HG03442 (cell line): ENCODE results near the gene AK8.
A peak's percentile ranks its signal among the peaks of the same experiment; 100 is the strongest.
"Not testable (repeated sequence)": the region's sequence is repeated elsewhere in the genome, so short reads cannot be mapped to it uniquely, and the experiment has no call there.

ENCODE experiments used
- ATAC-seq: cut with Tn5 transposase; IDR thresholded peaks from one replicate; pipeline ENCODE4 v1.9.1; 2021; ENCODE audit warnings: mild to moderate bottlenecking, moderate library complexity; ENCODE audit not compliant: unreplicated experiment

AK8 gene

DNA sequence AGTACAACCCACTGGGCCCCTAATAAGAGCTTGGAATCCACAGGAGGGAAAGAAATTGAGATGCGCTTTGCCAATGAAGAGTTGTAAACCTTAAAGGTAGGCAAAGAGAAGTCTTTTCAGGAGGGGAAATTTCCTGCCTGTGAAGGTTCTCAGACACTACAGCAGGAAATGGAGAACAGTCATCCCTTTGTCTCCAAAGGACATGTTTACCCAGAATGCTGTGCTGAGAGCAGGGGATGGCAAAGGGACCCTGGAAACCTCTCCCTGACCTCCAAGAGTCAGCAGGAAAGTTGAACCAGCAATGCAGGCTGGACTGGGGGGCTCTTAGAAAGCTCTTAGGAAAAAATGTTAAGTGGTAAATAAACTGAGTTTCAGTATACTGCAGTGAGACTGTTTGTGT lies 103.2 kb downstream of the AK8 start:
- ATAC-seq: no peak

DNA sequence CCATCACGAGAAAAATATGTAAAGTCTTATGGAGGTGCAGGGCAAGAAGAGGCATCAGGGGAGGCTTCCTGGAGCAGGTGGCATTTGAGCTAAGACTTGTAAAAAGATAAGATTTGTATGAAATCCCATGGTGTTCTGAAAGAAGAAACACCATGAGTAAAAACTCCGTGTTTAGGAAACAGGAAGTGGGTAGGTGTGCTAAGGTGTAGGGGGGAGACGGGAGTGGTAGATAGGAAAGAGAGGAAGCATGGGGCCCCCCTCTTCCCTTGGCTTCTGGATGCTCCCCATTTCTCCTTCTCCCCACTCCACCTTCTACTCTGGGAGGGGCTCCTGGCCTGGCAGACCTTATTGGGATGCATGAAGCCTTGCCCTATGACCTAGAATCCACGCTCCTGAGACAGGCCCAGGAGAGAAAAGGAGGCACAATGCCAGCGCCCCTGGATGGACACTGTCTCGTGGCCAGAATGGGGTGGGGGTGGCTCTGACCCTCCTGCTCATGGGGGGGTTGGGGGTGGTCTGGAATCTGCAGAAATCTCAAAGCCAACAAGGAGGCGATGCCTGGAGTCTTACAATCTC lies 104.2 kb downstream of the AK8 start:
- ATAC-seq: no peak

DNA sequence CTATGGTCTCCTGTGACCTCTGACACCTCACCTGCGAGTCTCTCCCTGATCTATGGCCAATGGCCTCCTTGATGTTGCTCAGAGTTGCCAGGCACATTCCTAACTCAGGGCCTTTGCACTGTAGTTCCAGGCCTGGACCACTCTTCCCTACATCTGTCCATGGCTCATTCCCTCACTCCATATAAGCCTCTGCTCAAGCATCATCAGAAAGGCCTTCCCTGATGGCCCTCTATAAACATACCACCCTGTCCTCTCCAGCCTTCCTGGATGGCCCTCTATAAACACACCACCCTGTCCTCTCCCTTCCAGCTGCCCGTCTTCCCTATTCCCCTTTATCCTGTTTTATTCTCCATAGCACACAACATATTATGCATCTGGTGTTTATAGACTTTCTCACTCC lies 105.0 kb downstream of the AK8 start:
- no peak for ATAC-seq

DNA sequence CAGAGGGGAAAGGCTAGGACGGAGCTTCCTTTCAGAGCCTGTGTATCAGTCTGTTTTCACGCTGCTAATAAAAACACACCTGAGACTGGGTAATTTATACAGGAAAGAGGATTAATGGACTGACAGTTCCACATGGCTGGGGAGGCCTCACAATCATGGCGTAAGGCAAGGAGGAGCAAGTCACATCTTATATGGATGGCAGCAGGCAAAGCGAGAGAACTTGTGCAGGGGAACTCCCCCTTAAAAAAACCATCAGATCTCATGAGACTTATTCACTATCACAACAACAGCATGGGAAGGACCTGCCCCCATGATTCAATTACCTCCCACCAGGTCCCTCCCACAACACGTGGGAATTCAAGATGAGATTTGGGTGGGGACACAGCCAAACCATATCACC lies 106.3 kb downstream of the AK8 start:
- not testable (repeated sequence) for ATAC-seq

DNA sequence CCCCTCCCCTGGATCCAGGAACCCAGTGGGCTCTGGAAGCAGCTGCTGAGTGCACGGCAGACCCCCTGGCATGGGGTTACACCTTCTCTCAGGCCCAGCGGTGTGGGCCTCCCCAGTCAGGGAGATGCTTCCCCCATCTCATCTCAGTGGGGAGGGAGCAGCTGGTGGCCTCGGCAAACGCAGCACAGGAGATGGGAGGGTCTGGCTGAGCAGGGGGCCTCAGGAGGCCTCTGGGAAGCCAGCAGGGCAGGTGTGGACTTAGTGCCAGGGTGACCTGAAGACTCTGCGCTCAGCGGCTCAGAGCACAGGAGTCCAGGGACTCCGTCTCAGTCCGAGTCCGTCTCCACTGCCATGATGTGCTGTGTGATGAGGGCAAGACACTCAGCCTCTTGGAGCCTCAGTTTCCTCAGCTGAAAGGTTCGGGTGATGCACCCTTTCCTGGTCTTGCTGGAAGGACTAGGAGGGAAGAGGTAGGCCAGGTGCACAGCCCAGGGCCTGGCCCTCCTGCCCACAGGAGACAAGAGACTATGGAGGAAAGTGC lies 107.2 kb downstream of the AK8 start:
- ATAC-seq: no peak

DNA sequence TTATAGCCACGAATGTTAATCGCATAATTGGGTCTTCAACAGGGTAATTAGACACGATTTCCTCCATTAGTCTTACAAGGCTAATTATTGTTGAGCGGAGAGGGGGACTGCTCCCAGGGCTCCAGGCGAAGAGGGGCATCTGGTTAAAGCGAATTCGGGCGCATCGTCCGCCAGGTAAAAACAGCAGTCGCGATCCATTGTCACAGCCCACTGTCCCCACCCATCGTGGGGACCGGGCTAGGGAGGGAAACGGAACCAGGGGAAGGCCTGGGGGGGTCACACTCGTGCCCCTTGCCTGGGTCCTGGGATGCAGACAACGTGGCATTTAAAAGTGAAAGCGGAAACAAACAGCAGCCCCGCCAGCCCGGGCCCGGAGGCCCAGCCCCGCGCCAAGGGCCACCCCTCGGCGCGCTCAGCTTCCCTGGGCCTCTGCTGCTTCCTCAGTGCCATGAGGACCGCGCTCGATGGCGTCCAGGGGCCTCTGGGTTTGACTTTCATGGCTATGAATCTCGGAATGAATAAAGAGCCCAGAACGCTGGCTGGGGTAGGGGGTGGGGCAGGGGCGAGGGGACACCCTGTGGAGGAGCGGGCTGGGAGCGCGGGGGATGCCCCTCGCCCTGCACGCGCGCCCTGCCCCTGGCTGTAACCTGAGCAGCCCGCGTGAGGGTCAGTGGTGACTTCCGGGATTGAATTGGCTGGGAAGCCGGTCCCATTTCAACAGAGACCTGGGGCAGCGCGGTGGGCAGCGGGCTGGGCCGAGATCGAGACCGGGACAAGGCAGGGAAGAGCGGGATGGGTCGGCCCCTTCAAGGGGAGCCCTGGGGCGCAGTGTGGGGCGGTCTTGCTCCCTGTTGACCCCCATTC lies 107.9 kb downstream of the AK8 start:
- ATAC-seq: peak; percentile 62

DNA sequence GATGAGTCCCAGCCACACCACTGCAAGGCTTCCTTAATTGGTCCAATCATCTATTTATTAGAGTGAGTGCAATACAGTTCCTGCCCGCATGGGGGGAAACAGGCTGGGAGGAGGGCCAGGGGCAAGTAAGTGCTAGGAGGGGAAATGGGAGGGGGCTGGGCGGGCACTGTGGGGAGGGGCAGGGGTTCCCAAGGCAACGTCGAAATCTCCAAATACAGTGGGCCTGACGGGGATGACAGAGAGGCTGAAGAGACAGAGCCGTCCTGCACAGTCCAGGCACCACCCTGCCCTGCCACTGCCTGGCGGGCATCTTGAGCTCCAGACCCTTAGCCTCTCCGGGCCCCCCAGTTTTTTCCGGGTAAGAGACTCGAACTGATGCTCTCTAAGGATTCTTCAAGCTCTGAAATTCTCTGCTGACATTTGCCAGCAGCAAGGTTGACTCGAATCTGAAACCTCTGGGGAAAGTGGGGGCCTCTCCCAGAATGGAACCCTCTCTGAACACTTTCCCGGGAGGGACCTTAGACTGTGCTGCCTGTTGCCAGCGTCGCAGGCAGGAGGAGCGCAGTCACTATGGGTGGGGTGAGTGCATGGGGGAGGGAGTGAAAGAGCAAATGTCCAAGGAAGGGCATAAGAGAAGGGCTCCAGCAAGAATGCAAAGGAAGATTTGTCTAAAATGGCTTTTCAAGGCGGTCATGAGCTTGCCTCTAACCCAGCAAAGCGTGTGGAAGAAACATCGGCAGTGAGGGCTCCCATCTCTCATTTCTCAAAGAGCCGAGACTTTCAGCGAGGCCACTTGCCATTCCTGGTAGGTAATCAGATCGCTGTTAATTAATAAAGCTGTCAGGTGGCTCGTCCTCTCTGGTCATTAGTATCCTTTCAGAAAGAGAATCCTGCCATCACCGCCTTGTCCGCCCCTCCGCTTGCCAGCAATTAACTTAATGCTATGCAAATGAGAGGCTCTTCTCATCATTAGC lies 108.9 kb downstream of the AK8 start:
- ATAC-seq: no peak

DNA sequence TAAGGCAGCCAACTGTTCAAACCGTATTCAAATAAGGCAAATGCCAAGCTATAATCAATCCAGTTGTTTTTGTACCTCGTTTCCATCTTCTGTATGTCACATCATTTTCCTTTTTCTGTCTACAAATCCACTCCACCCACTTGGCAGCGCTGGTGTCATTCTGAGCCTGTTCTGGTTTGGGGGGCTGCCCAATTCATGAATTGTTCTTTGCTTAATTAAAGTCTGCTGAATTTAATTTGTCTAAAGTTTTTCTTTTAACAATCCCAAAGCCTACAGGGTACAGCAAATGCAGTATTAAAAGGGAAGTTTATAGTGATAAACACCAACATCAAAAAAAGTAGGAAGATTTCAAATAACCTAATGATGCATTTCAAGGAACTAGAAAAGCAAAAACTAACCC lies 114.5 kb downstream of the AK8 start:
- no peak for ATAC-seq

DNA sequence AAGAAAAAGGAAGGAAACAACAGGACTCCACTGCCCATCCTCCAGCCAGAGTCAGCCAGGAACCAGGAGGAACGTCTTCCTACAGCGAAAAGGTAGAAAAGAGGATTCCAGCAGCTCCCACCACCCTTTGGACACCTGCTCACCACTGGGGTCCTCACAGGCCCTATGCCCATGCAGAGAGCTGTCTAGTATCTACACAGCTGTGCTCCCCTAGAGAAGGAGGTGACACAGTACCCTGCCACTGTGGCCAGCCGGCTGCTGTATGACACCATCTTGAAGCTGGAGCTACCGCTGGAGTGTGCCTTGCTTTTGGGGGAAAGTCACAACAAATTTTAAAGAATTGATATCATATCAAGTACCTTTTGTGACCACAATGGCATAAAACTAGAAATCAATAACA lies 115.2 kb downstream of the AK8 start:
- ATAC-seq: no peak

DNA sequence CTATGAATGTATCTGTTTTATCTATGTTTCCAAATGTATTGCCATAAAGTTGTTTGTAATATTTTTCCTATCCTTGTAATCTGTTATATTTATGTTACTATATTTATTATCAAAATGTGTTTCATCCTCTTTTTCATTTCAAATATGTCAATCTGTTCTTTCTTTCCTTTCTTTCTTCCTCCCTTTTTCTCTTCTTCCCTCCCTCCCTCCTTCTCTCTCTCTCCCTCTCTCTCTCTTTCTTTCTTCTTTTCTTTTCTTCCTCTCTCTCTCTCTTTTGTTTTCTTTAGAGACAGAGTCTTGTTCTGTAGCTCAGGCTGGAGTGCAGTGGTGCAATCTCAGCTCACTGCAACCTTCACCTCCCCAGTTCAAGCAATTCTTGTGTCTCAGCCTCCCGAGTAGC lies 116.5 kb downstream of the AK8 start:
- ATAC-seq: no peak

DNA sequence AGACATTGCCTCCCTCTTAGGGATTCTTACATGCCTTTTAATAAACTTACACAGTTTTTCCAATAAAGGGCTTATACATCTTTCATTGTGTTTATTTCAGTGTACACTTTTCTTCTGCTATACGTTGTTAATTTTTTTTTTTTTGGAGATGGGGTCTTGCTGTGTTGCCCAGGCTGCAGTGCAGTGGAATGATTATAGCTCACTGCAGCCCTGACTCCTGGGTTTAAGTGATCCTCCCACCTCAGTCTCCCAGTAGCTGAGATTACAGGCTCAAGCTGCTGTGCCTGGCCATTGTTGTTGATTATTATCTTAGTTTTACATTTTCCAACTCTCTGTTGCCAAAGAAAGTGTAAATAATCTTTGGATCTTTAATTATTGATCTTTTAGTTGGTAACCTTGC lies 118.0 kb downstream of the AK8 start:
- ATAC-seq: no peak

DNA sequence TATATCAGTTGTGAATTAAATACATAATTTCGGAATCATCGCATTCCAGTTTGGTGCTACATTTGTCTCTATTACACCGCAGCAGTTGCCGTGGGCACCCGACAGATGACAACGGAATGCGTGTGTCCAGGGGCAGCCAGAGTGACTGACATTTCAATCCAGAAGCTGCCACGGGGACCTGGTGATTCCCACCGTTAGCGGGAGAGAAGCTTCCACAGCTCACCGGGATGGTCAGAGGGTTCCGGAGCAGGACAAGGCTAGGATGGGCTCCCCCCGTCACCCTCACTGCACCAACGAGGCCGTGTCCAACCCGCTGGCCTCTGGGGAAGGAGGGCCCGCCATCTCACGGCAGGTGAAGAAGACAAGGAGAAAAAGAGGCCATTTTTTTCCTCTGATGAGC lies 121.1 kb downstream of the AK8 start:
- no peak for ATAC-seq

DNA sequence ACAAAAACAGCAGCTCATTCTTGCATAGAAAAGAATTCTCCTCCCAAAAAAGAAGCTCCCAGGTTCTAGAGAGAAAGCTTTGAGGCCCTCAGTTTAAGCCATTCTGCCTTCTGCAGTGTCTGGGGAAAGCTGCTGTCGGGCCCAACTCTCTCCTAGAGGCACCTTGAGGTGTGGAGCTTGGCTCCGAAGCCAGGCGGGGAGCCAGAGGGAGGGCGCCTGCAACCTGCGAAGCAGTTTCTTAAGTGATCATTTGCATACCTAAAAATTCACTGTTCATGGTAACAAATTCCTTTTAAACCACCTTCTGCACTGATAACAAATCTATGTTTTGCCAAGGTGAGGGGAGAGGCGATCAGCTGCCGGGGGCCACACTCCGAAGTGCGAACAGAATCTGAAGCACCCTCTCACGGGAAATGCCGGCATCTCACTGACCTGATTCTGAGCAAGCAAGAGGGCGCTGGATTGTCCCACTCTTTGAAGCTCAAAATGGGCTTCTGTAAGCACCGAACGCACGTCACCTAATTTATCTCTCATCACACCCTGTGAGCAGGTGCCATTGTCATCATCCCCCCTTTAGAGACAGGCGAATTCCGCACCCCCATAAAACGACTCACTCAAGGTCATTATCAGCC lies 121.8 kb downstream of the AK8 start:
- no peak for ATAC-seq

DNA sequence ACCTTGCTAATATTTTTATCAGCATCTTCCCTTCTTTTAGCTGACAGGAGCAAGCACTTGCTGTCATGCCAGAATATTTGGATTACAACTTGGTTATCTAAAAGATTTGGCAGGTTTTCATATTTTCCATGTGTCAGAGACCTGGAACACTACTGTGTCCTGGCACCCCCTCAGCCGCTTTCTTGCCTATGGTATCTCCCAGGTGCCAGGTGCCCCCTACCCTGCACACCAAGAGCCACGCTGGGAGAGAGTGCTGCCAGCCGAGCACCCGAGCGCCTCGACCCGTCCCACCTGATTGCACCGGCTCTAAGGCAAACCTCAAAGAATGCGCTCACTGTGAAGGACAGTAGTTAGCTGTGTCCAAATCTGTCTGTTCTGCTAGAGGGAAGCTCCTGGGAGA lies 123.0 kb downstream of the AK8 start:
- ATAC-seq: no peak

DNA sequence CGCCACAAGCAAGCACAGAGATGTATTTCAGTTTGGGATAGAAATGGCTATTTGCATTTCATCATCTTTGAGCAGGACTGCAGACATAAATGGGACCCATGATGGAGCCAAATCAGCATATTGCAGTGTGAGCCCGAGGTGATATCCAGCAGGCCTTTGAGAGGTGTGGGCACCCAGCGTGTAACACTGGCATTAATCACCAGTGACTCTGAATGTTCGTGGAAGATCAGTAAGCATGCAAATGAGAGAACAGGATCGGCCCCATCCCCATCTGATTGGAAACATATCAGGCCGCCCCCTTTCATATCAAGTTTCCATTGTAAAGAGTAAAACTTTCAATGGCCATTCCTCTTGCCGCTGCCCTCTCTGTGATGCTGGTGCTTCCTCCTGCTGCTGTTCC lies 123.8 kb downstream of the AK8 start:
- ATAC-seq: no peak

DNA sequence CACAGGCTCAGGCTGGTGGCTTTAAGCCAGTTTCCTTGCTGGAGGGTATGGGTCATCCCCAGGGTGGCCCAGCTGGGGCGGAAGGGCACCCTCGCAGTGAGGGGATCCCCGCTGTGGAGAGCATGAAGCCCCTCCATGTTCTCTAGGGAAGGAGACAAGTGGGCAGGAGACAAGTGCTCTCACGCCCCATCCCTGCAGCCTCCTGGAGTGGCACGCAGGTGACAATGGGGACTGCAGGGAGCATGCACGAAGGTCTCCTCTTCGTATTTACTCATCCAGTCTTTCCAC lies 124.5 kb downstream of the AK8 start:
- ATAC-seq: no peak

DNA sequence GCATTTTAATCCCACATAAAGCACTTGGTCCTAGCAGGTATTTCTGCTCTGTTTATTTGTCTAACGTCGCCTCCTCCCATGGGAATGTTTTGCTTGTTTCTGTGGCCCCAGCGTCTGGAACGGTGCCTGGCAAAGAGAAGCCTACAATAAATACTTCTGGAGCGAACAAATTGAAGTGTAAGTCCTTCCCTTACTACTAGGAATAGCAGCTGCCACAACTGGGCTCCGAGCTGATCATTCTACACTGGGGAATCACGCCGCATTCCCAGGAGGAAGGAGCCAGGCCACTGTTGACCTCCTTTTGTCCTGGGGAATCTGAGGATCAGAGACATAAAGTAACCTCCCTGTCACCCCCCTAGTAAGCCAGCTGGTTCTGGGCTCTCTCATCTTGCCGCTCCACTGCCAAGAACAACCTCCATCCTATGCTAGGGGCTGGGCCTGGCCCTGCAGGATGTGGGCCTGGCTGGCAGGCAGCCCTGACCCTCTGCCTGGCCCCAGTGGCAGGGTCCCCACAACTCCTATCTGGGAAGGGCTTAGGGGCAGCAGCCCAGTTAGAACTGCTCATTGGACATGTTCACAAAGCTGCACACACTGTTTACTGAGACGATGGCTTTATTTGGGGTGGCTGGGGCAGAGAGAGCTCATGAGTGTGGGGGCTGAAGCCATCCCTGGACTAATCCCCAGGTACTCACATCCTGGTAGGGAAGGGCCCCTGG lies 125.0 kb downstream of the AK8 start:
- no peak for ATAC-seq

DNA sequence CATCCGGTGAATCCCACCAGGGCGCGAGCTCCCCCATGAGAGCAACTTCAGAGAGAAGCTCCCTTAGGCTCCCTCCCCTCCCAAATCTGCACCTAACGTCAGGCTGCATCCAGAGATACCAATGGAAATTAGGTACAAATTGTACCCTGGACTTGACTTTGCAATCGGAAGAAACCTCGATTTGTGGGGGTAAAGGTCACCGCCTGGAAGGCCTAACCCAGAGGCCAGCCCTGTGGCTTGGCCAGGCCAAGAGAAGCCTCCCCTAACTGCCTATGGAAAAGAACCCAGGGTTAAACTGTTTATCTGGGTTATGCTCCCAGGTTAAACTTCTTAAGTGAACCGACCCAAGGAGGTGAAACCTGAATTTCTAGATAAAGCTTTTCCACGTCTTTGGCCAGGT lies 127.4 kb downstream of the AK8 start:
- no peak for ATAC-seq

DNA sequence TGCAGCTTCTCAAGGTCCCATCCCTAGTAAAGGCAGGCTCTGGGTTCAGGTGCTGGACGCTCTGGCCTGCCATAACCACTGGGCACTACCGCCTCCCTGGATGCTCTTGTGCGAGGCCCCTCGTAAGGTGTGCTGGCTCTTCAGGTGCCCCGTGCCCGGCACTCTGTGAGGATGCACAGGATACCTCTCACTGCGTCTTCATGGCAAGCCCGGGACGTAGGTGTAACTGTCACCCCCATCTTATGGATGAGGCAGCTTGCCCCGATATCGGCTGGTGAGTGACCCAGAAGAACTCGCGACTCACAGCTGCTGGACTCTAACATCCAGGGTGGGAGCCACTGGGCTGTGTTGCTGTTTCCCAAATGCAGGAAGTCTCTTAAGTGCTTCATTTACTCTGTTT lies 128.8 kb downstream of the AK8 start:
- no peak for ATAC-seq

DNA sequence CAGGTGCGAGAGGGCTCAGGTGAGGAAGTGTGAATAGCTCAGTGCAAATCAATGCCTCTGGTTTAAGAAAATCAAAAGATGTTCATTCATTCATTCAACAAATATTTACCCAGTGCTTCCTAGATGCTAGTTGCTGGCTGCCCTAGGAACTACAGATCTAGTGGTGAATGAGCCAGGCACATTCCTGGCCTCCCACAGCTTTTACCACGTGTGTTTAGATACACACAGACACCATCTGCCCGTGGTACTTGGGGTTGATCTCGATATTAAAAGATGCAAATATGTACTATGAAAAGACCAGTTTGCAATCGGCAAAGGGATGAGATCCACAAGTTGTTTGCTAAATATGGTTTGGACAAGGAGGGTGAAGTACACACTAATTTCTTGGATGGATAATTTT lies 129.6 kb downstream of the AK8 start:
- ATAC-seq: no peak
